ENCODE results near the gene ADAMTS15.

DNA sequence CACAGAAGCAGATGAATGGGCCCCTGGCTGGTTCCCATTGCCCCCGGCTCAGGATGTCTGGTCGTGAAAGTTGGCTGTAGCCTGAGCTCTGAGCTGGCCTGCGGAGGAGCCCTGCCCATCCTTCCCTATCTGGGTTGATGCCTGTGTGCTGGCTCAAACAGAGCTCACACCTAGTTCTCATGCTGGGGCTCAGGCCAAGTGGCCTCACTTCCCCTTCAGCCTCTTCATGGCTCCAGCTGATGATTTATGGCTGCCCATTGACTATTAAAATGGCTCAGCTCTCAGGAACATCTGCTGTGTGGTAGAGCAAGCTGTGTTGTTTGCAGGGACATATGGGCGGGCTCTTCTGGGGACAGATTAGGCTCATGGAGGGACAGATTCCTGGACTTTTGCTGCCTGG is 64.7 kb downstream of the ADAMTS15 start:
- TF ChIP-seq POLR2A (IDR thresholded peaks at IDR 0.05) (no peak), CTCF (IDR thresholded peaks at IDR 0.05) (no peak)

Measured in lower leg skin (tissue), 3 donors.